Heart left ventricle (tissue), 16 donors: ENCODE data around the gene PARP8. TPM values are rescaled to one million over a fixed set of nuclear protein-coding genes. Genes with fewer than 3 reads are reported as not detected.
A peak's percentile ranks its signal among the peaks of the same experiment; 100 is the strongest.

ENCODE experiments used
- ATAC-seq, 4 donors: fragments of 200-7000 bp; cut with Tn5 transposase; one replicate each; pipeline ENCODE4 v1.9.1; 2020 to 2022; ENCODE audit warnings: moderate library complexity in 4 of 4, mild to moderate bottlenecking in 3 of 4, moderate number of reproducible peaks in 1 of 4
- DNase-seq, 5 donors: peaks; one replicate each; pipeline ENCODE4 v3.0.0-alpha.2; 2020
- H3K27ac ChIP-seq, 12 donors: fragments of 200-600 bp; sonication (generic) in 4 of 12; one replicate each; pipeline versions ENCODE4 v1.5.0 to v1.8.0; 2016 to 2022; ENCODE audit warnings: mild to moderate bottlenecking in 2 of 12
- H3K27me3 ChIP-seq, 9 donors: fragments of 200-600 bp; sonication (generic) in 2 of 9; one replicate each; pipeline versions ENCODE4 v1.5.1 to v1.8.0; 2016 to 2022; ENCODE audit warnings: mild to moderate bottlenecking in 3 of 9
- H3K36me3 ChIP-seq, 9 donors: fragments of 200-600 bp; sonication (generic) in 2 of 9; one replicate each; pipeline versions ENCODE4 v1.5.0 to v1.8.0; 2018 to 2022; ENCODE audit warnings: mild to moderate bottlenecking in 2 of 9
- H3K4me1 ChIP-seq, 12 donors: fragments of 200-600 bp; sonication (generic) in 4 of 12; one replicate each; pipeline versions ENCODE4 v1.5.0 to v1.8.0; 2016 to 2022; ENCODE audit warnings: mild to moderate bottlenecking in 3 of 12
- H3K4me3 ChIP-seq, 12 donors: fragments of 200-600 bp; sonication (generic) in 4 of 12; one replicate each; pipeline versions ENCODE4 v1.5.0 to v1.8.0; 2017 to 2022; ENCODE audit warnings: mild to moderate bottlenecking in 9 of 12, moderate library complexity in 4 of 12
- H3K9me3 ChIP-seq, 12 donors: fragments of 200-600 bp; sonication (generic) in 4 of 12; one replicate each; pipeline versions ENCODE4 v1.5.0 to v1.8.0; 2016 to 2022; ENCODE audit warnings: mild to moderate bottlenecking in 1 of 12
- POLR2A ChIP-seq, 2 donors: fragments of 450-650 bp; IDR thresholded peaks; one replicate each; pipeline ENCODE4 v1.6.1; 2017; ENCODE audit warnings: antibody characterized with exemption in 2 of 2, mild to moderate bottlenecking in 2 of 2, moderate library complexity in 2 of 2
- WGBS, 4 donors: extraction: QIAGEN DNeasy Blood & Tissue Kit in 2 of 4; methylation state at CpG; one replicate each; pipeline versions ENCODE4 v1.1.5 to v1.1.7; 2013 to 2018; 5-methylcytosine and 5-hydroxymethylcytosine counted together
- intact Hi-C, 10 donors: fragments of 100-400 bp; cut with DNase I; formaldehyde crosslinking; loops; one replicate each; pipeline versions ENCODE4 v1.11.1 to v1.14.2; 2022
- polyA plus RNA-seq, 2 donors: library from polyadenylated mRNA; stranded (reverse); fragments of 200-250 nt; gene quantifications; one replicate each; pipeline ENCODE4 v1.2.3, GENCODE V29; 2013
- total RNA-seq, 9 donors: library from RNA; depleted of rRNA in 2 of 9; stranded (reverse); fragments of >200 nt in 2 of 9; fragmentation: NEBNext Ultra II Directional in 3 of 9; extraction: Animal tissue kit (Norgen Biotek cat#: 25700) in 3 of 9; gene quantifications; one replicate each; pipeline versions ENCODE4 v1.1.0 to v1.2.4, GENCODE V29; 2016 to 2023
- TF ChIP-seq, protein P1 (sequence below), 12 donors: fragments of 200-600 bp; sonication (generic) in 4 of 12; IDR thresholded peaks; one replicate each; pipeline versions ENCODE4 v1.5.0 to v1.8.0; 2018 to 2022; ENCODE audit warnings: antibody characterized with exemption in 12 of 12, mild to moderate bottlenecking in 5 of 12
- donor health status: ischemic (EF 13 %, LVEDD 7.1; RV severe dilation, severe dysfunction).
- donor health status: healthy with polysubstance abuse.
- donor health status: DM: no; HTN: yes; CAD: no.
- donor health status: DM: no; HTN: no; CAD: no.
- donor health status: ischemic (EF 25% LVEDD 6.9; RV normal size, moderate dysfunction).
- donor health status: ischemic (EF 25% LVEDD 5.7; RV mildly dilated, moderate dysfunction).
- donor health status: healthy.
- donor health status: DM: yes; HTN: yes; CAD: no.
- donor health status: ischemic (EF 35%, LVEDD 5.7; RV mildly dilated, moderate dysfunction).
- donor health status: nonischemic (EF 11% LVEDD 7.7; RV severe dilation, severe dysfunction).
- donor health status: DM: yes; HTN: yes; CAD: no.
- donor health status: PGD.
- donor health status: ischemic (EF 29% LVEDD 5.4; RV normal size, mild dysfunction).
- donor health status: nonischemic (EF 23%, LVEDD 6.1; RV moderate dilation, normal function).

PARP8 gene
- total and polyA plus RNA-seq, 11 donors, result 1.6 to 22.5 (median 6.0) TPM

DNA sequence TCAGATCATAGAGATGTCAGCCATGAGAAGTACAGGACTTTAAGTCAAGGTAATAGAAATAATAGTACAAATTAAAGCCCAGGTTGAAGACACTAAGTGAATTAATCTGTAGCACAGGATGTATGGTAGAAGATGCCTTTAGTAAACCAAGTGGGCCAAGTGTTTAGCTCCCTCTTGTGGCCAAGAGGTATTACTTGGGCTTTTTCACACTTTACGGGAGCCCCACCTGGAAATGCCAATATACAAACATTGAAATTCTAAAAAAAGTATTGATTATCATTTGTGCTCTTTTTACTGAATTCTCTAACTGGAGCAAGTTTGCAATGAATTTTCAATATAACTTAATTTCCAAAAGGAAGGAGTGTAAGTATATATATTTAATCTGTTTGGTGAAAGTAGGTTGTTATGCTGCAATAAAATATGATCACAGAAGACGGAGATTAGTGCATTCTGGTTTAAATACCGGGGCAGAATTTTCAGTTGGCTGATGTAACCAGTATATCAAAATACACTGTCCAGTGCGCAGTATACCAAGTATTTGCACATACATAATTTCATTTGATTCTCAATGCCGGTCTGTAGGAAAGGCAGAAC, 84.7 kb downstream of the PARP8 start:
- WGBS, 4 donors, result 73 to 76% (median 73%) methylated on average over 5 of the region's 5 CpGs
- Histone ChIP-seq H3K27ac (no peak overlapping the region), H3K4me1 (peaks cover 0 to 21% (median 0%) of the 10 kb centered on the region in 12 donors), H3K4me3 (no peak overlapping the region), H3K36me3 (no peaks in the 10 kb centered on the region), H3K27me3 (no peaks in the 10 kb centered on the region), H3K9me3 (peaks cover 0 to 7% (median 0%) of the 10 kb centered on the region in 12 donors)
- DNase-seq (peak in 2 of 5 donors; percentile 18 to 22), ATAC-seq (peak in 3 of 4 donors; percentile 65 to 75 (median 68))
- TF ChIP-seq, protein P1, sequence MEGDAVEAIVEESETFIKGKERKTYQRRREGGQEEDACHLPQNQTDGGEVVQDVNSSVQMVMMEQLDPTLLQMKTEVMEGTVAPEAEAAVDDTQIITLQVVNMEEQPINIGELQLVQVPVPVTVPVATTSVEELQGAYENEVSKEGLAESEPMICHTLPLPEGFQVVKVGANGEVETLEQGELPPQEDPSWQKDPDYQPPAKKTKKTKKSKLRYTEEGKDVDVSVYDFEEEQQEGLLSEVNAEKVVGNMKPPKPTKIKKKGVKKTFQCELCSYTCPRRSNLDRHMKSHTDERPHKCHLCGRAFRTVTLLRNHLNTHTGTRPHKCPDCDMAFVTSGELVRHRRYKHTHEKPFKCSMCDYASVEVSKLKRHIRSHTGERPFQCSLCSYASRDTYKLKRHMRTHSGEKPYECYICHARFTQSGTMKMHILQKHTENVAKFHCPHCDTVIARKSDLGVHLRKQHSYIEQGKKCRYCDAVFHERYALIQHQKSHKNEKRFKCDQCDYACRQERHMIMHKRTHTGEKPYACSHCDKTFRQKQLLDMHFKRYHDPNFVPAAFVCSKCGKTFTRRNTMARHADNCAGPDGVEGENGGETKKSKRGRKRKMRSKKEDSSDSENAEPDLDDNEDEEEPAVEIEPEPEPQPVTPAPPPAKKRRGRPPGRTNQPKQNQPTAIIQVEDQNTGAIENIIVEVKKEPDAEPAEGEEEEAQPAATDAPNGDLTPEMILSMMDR (IDR thresholded peaks at IDR 0.05), result peak; percentile 67 to 87 (median 80)
- no peak for TF ChIP-seq POLR2A (IDR thresholded peaks at IDR 0.05)
- intact Hi-C loops, result loop anchor here in 2 of 10 donors (5.0 to 10.0 kb wide), 3 partner anchors 84 to 239 kb away; partner anchors contain the start of gene PARP8 (in 1 of the 2)

- DNase-seq (no peak), ATAC-seq (no peak)
- Histone ChIP-seq H3K9me3 (peaks cover 0 to 7% (median 0%) of the 10 kb centered on the region in 12 donors), H3K27me3 (no peaks in the 10 kb centered on the region), H3K4me3 (no peak overlapping the region), H3K36me3 (no peaks in the 10 kb centered on the region), H3K4me1 (peaks cover 0 to 21% (median 0%) of the 10 kb centered on the region in 12 donors), H3K27ac (no peak overlapping the region)
- intact Hi-C loops, result loop anchor here in 2 of 10 donors (5.0 to 10.0 kb wide), 3 partner anchors 85 to 240 kb away; partner anchors contain the start of gene PARP8 (in 1 of the 2)
- TF ChIP-seq, protein P1 (IDR thresholded peaks at IDR 0.05), result no peak
- TF ChIP-seq POLR2A (IDR thresholded peaks at IDR 0.05), result no peak
Observed at GRCh38 chr5:50752800-50753199, 86.4 kb downstream of the PARP8 start.

- WGBS, 4 donors, result 87 to 100% (median 98%) methylated on average over 1 of the region's 1 CpG
- DNase-seq, result no peak
- intact Hi-C loops, result loop anchor here in 1 of 10 donors (10.0 kb wide), 1 partner anchor 245 kb away; no protein-coding TSS in a partner anchor
- Histone ChIP-seq H3K9me3 (peaks cover 0 to 7% (median 0%) of the 10 kb centered on the region in 12 donors), H3K4me3 (no peak overlapping the region), H3K27ac (no peak overlapping the region), H3K27me3 (no peaks in the 10 kb centered on the region), H3K36me3 (peaks cover 0 to 33% (median 4%) of the 10 kb centered on the region in 9 donors), H3K4me1 (no peaks in the 10 kb centered on the region)
- no peak for ATAC-seq
- TF ChIP-seq, protein P1 (IDR thresholded peaks at IDR 0.05), result no peak
Observed at GRCh38 chr5:50759526-50760270, 93.3 kb downstream of the PARP8 start.

GRCh38 chr5:50763351-50763750, 96.9 kb downstream of the PARP8 start:
- TF ChIP-seq, protein P1 (IDR thresholded peaks at IDR 0.05), result no peak
- no peak for TF ChIP-seq POLR2A (IDR thresholded peaks at IDR 0.05)
- no peaks in the 10 kb centered on the region for H3K27me3 ChIP-seq
- DNase-seq, result no peak
- intact Hi-C loops, result no loop called here
- H3K4me3 ChIP-seq, result no peak overlapping the region
- no peaks in the 10 kb centered on the region for H3K4me1 ChIP-seq
- no peak for ATAC-seq
- no peaks in the 10 kb centered on the region for H3K9me3 ChIP-seq
- H3K27ac ChIP-seq, result no peak overlapping the region
- H3K36me3 ChIP-seq, result peaks cover 0 to 33% (median 4%) of the 10 kb centered on the region in 9 donors
